Measurements from ENCODE around the gene SLC26A8.
"Not testable (repeated sequence)": the region's sequence is repeated elsewhere in the genome, so short reads cannot be mapped to it uniquely, and the experiment has no call there.

Gene SLC26A8

DNA sequence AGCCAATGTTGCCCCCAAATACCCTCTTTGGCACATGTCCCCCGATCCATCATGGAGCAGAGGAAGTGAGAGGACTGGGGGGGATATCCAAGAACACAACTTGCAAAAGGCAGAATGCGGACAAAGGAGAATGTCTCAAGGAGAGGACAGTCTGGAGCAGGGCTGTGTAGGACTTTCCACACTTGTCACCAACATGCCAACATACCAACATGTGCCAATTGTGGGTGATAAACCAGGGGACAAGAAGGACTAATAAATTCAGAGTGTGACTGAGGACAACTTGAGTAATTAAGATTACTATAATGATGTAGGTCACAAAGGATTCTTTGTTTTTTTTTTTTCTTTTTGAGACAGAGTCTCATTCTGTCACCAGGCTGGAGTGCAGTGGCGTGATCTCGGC lies 8.8 kb downstream of the SLC26A8 start:
- DNase-seq (ENCODE audit: low spot score) = no peak

DNA sequence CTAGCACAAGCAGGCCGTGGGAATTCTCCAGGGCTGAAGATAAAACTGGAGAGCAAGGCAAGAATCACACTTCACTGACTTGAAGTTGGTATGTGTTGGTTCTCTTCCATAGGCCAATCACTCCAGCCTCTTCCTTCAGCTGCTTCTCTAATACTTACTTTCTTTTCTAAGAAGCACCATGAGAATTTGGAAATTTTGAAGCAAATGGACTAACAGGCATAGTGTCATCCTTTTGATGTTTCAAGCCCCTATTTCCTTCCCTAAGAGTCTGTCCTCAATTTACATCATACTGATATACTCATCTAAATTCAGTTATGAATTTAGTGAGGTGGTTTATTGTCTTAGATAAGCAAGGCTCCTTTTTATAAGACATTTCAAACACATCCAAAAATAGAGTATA lies 24.0 kb downstream of the SLC26A8 start:
- DNase-seq (ENCODE audit: low spot score) = no peak

DNA sequence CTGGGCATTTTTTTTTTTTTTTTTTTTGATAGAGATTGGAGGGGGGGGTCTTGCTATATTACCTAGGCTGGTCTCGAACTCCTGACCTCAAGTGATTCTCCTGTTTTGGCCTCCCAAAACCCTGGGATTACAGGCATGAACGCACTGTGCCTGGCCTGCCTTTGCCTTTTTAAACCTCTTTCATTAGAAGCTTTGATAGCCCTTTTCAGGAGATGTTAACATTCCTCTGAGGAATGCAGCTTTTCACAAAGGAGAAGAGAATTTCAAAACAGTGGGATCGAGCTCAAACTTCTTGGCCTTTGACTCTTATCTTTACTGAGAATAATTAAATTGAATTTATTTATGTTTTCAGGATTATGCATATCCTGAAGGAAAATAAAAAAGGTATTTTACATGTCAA lies 31.3 kb downstream of the SLC26A8 start:
- no peak for DNase-seq (ENCODE audit: low spot score)

DNA sequence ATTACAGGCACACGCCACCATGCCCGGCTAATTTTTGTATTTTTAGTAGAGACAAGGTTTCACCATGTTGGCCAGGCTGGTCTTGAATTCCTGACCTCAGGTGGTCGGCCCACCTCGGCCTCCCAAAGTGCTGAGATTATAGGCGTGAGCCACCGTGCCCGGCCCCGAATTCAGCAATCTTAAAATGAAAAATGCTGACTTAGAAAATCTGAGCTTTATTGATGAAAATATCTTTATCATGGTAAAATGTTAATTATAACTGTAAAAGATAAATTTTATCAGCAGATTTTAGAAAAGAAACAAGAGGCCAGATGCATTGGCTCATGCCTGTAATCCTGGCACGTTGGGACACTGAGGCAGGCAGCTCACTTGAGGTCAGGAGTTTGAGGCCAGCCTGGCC lies 36.4 kb downstream of the SLC26A8 start:
- not testable (repeated sequence) for DNase-seq (ENCODE audit: low spot score)

DNA sequence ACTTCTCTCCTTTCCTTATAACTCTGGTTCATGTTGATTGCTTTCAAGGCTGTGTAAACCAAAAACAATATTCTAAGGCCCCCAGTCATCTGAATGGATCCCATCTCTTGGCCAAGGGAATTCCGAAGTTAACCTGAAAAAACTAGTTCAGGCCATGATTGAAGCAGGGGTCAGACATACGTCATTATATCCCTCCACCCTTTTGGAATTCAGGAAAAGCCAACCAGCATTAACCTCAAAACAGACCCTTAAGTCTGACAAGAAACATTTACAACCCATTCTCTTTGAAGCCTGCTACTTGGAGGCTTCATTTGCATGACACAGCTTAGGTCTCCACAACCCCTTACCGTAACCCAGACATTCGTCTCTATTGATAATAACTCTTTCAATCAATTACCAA lies 39.7 kb downstream of the SLC26A8 start:
- DNase-seq (ENCODE audit: low spot score) = no peak

DNA sequence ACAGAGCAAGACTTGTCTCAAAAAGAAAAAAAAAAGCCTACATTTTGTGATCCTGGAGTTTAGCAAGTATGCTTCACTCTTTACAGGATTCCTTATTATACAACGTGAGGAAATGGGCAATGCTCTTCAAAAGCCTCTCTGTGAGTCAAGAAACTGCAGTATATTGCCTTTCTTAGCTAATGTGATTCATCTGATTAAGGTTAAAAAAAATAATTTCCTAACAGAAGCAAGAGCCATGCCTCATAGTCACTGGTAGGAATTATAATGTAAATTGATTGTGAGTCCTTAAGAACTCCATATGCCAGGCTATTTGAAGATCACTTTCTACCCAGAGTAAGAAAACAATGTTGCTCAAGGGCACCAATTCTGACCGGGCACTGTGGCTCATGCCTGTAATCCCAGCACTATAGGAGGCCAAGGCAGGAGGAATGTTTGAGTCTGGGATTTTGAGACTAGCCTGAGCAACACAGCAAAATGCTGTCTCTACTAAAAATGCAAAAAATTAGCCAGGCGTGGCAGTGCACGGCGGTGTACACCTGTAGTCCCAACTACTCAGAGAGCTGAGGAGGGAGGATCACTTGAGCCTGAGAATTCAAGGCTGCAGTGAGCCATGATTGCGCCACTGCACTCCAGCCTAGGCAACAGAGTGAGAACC lies 43.3 kb downstream of the SLC26A8 start:
- no peak for DNase-seq (ENCODE audit: low spot score)

DNA sequence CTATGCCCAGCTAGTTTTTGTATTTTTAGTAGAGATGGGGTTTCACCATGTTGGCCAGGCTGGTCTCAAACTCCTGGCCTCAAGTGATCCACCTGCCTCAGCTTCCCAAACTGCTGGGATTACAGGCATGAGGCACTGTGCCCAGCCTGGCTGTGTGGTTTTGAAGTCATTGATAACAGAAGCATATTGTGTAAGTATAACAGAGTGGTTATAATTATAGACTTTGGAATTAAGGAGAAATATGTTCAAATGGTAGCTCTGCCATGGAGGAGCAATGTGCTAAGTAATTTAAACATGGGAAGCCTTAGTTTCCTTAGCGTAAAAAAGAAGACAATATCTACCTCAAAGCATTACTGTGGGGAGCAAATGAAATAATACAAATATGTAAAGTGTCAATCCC lies 44.3 kb downstream of the SLC26A8 start:
- not testable (repeated sequence) for DNase-seq (ENCODE audit: low spot score)

DNA sequence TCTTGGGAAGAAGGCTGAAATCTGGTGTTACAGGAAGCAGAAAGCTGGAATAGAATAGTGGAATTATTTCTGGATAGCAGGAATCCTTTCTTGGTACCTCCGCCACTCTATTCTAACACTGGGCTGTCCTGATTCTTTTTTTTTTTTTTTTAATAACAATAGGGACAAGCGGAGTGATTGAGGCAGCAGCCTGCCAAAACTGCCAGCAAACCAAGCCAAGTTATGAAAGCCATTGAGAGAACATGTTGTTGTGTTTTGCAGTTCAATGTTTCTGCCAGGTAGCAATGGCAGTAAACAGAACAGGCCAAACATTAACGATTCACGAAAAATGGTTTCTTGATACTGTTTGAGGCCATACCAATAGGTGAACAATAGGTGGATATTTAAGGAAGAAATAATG lies 47.1 kb downstream of the SLC26A8 start:
- DNase-seq (ENCODE audit: low spot score) = no peak

DNA sequence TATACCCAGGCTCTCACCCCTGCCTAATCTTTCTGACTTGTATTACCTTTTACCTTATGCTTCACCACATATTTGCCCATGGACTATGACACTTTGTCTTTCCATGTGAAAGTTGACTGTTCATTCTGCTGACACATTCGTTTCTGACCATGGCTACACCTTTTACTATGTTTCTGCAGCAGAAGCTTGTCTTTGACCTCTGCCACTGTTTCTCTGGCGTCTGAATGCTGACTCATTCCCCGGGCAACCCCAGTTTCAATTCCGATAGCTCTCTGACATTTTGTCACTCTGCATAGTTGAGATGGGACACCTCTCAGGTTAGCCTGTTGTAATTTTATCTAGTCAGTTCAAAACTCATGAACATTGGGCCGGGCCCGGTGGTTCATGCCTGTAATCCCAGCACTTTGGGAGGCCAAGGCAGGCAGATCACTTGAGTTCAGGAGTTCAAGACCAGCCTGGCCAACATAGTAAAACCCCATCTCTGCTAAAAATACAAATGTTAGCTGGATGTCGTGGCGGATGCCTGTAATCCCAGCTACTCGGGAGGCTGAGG lies 50.7 kb downstream of the SLC26A8 start:
- peak; percentile 39 for DNase-seq (ENCODE audit: low spot score)

DNA sequence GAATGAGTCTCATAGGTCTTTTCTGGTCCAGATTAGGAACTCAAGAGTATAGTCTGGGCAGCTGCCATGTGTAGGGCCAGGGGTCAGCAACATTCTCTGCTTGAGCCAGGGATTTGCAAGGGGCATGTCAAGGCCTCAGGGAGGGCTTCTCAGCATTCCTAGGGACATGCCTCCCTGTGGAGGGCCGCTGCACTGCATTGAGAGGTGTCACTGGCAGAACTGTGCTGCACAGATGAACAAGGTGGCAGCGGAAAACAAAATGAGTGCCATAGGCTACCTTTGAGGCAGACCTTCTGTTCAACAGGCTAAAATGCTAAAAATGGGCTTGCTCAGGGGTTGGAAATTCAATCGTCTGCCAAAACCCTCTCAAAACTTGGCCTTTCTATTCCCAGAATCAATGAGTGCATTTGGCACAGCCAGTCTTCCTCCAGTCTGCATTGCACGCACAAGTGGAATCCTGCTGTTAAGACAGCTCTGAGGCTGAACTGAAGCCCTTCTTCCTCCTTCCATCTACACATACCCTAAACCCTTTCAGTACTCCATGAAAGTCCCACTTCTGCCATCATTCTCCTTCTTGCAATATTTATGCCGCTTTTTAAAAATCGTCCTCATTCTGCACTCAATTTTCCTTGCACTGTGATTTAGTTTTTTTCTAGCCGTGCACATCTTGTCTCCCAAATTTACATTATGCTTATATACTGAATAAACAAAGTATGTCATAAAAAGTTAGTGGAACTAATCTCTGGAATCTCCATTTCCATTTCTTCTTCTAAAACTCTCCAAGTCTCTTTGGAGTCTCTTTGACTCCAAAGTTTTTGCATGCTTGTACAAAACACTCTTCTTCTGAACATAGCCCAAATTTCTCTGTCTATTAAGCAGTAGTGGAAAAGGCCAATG lies 51.7 kb downstream of the SLC26A8 start:
- DNase-seq (ENCODE audit: low spot score) = peak; percentile 29

DNA sequence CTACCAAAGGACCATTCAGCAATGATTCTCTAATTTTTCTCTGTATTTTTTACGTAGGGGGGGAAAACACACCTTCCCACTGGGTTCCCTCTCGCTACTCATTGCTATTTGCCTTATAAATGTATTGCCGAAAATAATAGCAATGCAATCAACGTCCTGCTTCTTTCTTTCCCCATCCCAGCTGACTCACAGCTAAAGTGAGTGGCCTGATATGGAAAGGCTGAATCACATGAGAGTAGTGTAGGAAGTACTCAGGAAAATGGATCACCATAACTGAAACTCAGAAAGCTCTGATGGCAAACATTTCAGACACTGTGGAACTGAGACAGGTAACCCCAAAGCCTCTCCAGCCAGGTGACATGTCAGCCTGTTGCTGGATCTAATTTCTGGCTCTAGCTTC lies 54.3 kb downstream of the SLC26A8 start:
- DNase-seq (ENCODE audit: low spot score) = no peak

DNA sequence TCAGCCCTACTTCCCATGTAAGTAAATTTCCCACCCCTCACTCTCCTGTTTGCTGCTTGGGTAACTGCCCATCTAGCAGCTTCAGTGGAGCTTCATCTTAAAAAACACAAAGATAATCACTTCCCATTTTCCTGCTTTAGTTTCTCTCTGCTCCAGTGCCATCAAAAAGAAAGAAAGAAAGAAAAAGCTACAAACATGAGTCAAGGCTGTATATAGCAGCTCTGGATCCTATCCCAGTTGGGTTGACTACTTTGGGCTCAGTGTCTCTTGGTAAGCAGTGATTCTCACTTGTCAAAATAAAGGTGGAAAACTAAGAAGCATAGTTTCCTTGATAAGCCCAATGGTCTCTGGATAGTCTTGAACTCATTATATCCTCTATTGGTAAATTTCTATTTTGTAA lies 54.8 kb downstream of the SLC26A8 start:
- no peak for DNase-seq (ENCODE audit: low spot score)

DNA sequence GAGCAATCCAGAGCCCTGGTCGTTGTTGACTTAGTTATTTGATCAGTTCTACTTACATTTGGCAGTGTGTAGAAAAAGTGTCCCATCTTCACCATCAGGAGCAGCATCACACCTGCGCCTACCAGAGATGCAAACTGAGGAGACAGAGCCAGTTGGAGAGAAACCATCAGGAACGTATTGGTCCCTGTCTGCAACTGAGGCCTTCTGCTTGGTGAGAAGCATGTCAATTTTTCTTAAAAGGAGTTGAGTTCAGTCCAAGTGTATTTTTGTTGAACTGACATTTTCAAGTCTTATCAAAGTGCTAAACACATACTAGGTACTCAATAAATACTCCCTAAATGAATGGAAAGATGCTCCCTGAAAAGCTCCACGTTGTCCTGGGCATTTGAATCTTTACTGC lies 55.6 kb downstream of the SLC26A8 start:
- no peak for DNase-seq (ENCODE audit: low spot score)

DNA sequence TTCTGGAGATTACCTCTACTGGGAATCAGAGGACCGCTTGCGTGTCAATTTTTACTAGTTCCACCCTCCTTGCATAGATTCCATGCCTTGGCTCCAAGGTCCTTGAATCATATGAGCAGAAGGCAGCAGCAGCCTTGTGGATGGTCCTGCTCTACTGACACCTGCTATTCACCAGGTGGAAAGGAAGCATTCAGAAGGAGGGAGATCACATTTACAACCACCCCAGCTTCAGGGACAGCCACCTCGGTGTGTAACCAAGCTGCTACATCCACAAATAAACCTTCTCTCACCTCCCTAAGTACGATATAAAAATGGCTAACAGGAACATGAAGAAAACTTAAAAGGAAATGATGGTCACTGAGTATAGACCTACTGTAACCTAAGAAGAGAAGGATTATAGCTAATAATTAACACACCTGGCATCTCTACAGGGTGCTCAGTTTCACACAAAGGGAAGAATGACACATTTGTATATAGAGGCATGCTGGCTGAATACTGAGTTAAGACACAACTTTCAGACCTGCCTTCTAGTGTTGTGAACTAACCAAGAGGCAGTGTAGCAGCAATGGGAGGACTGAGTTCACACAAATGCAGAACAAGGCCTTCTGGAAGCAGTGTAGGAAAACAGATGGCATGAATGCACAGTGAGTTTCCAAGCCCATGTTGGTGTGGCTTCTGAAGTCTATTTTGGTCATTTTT lies 57.2 kb downstream of the SLC26A8 start:
- DNase-seq (ENCODE audit: low spot score) = peak; percentile 12

DNA sequence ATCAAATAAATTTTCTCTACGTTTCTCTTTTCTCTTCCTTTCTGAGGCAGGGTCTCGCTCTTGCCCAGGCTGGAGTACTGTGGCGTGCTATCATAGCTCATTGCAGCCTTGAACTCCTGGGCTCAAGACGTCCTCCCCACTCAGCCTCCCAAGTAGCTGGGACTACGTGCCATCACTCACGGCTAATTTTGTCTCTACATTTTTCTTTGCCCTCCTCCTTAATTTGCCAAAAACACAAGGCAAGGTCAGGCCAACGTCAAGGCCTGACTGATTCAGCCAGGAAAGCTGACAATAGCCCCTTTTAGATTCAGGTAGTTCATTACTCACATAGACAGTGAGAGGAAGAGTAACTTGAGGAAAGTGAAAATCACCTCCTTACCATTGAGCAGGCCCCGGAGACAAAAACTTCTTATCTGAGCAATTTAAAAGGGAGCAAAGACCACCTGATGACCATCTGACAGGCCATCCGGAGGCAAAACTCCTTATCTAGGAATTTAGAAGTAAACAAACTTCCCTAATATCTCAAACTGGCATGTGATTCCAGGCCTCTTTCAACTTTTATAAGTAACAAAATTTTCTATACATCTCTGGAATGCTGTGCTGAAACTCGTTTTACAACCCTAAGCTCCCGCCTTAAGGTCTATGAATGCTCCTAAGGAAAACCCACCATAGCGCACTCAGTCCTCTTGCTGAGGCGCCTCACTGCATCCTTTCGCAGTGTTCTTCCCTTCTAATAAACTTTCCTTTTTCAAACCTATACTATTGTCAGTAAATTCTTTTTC lies 61.5 kb downstream of the SLC26A8 start:
- no peak for DNase-seq (ENCODE audit: low spot score)

DNA sequence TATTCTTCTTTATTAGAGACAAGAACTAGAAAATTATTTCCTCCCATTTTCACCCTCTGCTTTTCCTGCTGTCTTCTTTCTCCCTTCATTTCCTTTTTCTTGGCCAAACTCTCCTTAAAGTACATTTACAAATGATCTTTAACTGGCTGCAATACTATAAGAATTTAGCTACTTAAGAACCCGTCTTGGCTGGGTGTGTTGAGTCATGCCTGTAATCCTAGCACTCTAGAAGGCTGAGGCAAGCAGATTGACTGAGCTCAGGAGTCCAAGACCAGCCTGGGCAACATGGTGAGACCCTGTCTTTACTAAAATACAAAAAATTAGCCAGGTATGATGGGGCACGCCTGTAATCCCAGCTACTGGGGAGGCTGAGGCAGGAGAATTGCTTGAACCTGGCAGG lies 64.3 kb downstream of the SLC26A8 start:
- DNase-seq (ENCODE audit: low spot score) = no peak

DNA sequence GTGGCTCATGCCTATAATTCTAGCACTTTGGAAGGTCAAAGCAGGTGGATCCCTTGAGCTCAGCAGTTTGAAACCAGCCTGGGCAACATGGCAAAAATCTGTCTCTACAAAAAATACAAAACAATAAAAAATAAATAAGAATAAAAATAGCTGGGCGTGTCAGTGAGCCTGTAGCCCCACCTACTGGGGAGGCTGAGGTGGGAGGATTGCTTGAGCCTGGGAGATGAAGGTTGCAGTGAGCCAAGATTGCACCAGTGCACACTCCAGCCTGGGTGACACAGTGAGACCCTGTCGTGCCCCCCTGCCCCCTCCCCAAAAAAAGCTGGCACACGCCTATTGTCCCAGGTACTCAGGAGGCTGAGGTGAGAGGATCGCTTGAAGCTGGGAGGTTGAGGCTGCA lies 68.5 kb downstream of the SLC26A8 start:
- no peak for DNase-seq (ENCODE audit: low spot score)

DNA sequence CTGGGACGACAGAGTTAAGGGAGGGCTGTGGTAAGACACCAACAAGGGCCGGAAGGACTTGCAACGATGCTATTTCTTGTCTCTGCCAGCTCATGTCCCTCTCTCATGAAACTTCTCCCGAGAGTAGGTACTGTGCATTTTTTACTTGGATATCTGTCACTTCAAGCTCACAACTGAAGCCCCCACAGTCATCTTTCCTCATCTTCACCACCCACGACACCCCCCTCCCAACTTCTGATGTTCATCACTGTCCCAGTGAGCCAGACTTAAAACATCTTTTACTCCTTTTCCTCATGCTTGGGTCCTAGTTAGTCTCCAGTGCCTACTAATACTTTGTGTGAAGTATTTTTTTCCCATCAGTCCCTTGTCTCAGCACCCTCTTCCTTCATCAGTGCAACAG lies 68.9 kb downstream of the SLC26A8 start:
- DNase-seq (ENCODE audit: low spot score) = no peak

DNA sequence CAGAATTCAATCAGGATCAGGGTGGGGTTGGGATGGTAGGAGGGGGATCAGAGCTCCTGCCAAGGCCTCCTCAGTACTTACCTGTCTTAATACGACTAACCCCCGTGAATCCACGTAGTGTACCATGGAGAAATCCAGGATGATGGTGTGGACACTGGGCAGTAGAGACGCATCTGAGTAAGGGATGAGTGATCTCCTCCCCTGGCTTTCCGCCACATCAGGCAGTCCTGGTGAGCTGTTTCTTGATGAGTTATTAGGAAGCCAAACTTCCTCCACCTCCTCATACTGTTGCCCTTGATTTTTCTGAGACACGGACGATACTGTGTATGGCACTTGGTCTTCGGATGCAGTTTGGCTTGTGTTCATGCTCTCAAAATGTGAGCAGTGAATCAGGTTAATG lies 69.4 kb downstream of the SLC26A8 start:
- DNase-seq (ENCODE audit: low spot score) = no peak

DNA sequence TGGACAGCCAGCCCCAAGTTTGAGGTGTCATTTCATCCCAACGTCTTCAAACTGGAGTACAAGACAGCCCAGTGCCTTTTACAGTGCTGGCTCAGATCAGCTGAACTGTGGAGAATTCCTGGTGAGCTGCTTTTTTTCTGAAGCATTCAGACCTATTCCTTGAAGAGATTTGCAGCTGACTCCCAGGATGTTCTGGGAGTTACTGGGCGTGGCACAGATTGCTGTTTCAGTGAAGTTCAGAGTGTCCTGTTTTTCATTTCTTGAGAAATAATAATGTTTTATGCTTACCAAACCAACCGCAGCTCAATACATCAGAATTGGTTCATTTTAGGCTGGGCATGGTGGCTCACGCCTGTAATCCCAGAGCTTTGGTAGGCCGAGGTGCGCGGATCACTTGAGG lies 70.1 kb downstream of the SLC26A8 start:
- DNase-seq (ENCODE audit: low spot score) = no peak

DNA sequence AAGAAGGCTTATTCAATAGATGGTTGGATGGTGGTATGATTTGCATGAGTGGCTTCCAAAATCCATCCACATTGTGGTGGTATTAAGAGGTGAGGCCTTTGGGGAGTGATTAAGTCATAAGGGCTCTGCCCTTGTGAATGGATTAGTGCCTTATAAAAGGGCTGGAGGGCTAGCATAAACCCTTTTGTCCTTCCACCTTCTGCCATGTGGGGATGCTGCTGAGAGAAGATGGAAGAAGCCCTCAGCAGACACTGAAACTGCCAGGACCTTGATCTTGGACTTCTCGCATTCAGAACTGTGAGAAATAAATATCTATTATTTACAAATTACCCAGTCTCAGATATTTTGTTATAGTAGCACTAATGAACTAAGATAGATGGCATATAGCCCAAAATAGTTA lies 75.7 kb downstream of the SLC26A8 start:
- no peak for DNase-seq (ENCODE audit: low spot score)

DNA sequence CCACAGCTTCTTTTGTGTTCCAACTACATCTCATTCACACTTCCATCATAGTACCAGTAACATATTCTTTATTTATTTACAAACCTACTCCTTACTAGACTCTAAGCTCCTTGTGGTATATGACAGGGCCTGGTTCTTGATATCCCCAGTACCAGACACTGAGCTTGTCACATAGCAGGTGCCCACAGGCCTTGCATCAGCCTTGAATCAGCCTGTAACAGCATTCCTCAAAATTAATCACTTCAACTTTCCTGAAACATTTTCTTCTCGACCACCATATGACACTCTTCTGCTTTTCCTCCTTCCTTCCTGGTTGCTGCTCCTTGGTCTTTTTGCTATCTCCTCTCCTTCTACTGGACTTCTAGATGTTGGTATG lies 78.8 kb downstream of the SLC26A8 start:
- no peak for DNase-seq (ENCODE audit: low spot score)
